Smooth muscle cell (in vitro differentiated cells): Measurements from ENCODE around the gene ZNF420. TPM values are rescaled to one million over a fixed set of nuclear protein-coding genes. Genes with fewer than 3 reads are reported as not detected.
"Not testable (repeated sequence)": the region's sequence is repeated elsewhere in the genome, so short reads cannot be mapped to it uniquely, and the experiment has no call there.

Experiments used
- DNase-seq: peaks from one replicate; lab custom pipeline; 2025; ENCODE audit not compliant: unreplicated experiment; lab: John Stamatoyannopoulos, UW
- H2AFZ ChIP-seq: fragments of 200-600 bp; sonication (generic); 2 replicates; pipeline ENCODE4 v1.6.0; 2016; ENCODE audit warnings: antibody characterized with exemption, low read depth, mild to moderate bottlenecking
- H3F3A ChIP-seq: fragments of 200-600 bp; sonication (generic); 2 replicates; pipeline ENCODE4 v1.6.0; 2017; ENCODE audit warnings: antibody characterized with exemption, low read depth
- H3K27ac ChIP-seq: fragments of 200-600 bp; sonication (generic); 2 replicates; pipeline ENCODE4 v1.5.1; 2016; ENCODE audit warnings: low read depth, mild to moderate bottlenecking
- H3K27me3 ChIP-seq: fragments of 200-600 bp; sonication (generic); 2 replicates; pipeline ENCODE4 v1.6.1; 2016; ENCODE audit warnings: low read depth, mild to moderate bottlenecking
- H3K36me3 ChIP-seq: fragments of 200-600 bp; sonication (generic); 2 replicates; pipeline ENCODE4 v1.5.1; 2016; ENCODE audit warnings: low read depth
- H3K4me1 ChIP-seq: fragments of 200-600 bp; sonication (generic); 2 replicates; pipeline ENCODE4 v1.5.1; 2016; ENCODE audit warnings: low read depth
- H3K4me2 ChIP-seq: fragments of 200-600 bp; sonication (generic); 2 replicates; pipeline ENCODE4 v1.6.0; 2016; ENCODE audit warnings: mild to moderate bottlenecking
- H3K4me3 ChIP-seq: fragments of 200-600 bp; sonication (generic); 2 replicates; pipeline ENCODE4 v1.5.1; 2016; ENCODE audit warnings: mild to moderate bottlenecking
- H3K79me2 ChIP-seq: fragments of 200-600 bp; sonication (generic); 2 replicates; pipeline ENCODE4 v1.6.0; 2016; ENCODE audit warnings: low read depth, mild to moderate bottlenecking
- H3K9ac ChIP-seq: fragments of 200-600 bp; sonication (generic); 2 replicates; pipeline ENCODE4 v1.6.0; 2016; ENCODE audit warnings: low read depth
- H3K9me3 ChIP-seq: fragments of 200-600 bp; sonication (generic); replicated peaks from 2 replicates; pipeline ENCODE4 v1.5.1; 2016; ENCODE audit warnings: low read depth
- H4K20me1 ChIP-seq: fragments of 200-600 bp; sonication (generic); 2 replicates; pipeline ENCODE4 v1.6.0; 2016; ENCODE audit warnings: low read depth
- CTCF ChIP-seq: fragments of 200-600 bp; sonication (generic); IDR thresholded peaks from 2 replicates; pipeline ENCODE4 v1.5.1; 2017; ENCODE audit warnings: borderline replicate concordance, mild to moderate bottlenecking, antibody characterized with exemption; ENCODE audit not compliant: insufficient read depth, poor library complexity, severe bottlenecking
- WGBS: methylation state at CpG from one replicate; pipeline ENCODE4 v1.1.7; 2016; ENCODE audit warnings: low lambda C conversion rate; 5-methylcytosine and 5-hydroxymethylcytosine counted together
- polyA plus RNA-seq: library from polyadenylated mRNA; unstranded; fragments of >200 nt; fragmentation: Nextera tagmentation; extraction: Ambion mirVana; gene quantifications from 2 replicates; pipeline ENCODE4 v1.2.1, GENCODE V29; 2016
- total RNA-seq: library from RNA; depleted of rRNA; stranded (reverse); fragments of >200 nt; gene quantifications from 2 replicates; pipeline ENCODE4 v1.2.3, GENCODE V29; 2014

The ZNF420 gene
- total and polyA plus RNA-seq, 2 experiments from 2014 or later = 4.9 to 11.0 TPM

- no peak overlapping the region for H3K4me2 ChIP-seq
- H3K27me3 ChIP-seq = no peaks in the 10 kb centered on the region
- no peaks in the 10 kb centered on the region for H4K20me1 ChIP-seq
- peaks cover 3% of the 10 kb centered on the region for H3K9me3 ChIP-seq
- TF ChIP-seq CTCF = no peak
- no peak overlapping the region for H3K9ac ChIP-seq
- H3F3A ChIP-seq = no peaks in the 10 kb centered on the region
- H3K36me3 ChIP-seq = no peaks in the 10 kb centered on the region
- H3K4me1 ChIP-seq = no peaks in the 10 kb centered on the region
- no peak overlapping the region for H3K27ac ChIP-seq
- H3K4me3 ChIP-seq = no peak overlapping the region
- no peak for DNase-seq
- H3K79me2 ChIP-seq = no peaks in the 10 kb centered on the region
- H2AFZ ChIP-seq = no peak overlapping the region
- WGBS = 95% methylated on average over 35 of the region's 39 CpGs
These were observed 19.1 kb upstream of the ZNF420 start for GRCh38 chr19:37059142-37059541.

GRCh38 chr19:37064886-37065285 is 13.3 kb upstream of the ZNF420 start:
- DNase-seq, H2AFZ ChIP-seq, H3F3A ChIP-seq, H4K20me1 ChIP-seq, H3K36me3 ChIP-seq, H3K9ac ChIP-seq, H3K4me3 ChIP-seq, H3K4me1 ChIP-seq, H3K79me2 ChIP-seq, H3K27ac ChIP-seq, H3K4me2 ChIP-seq, H3K27me3 ChIP-seq: not testable (repeated sequence)
- 87% methylated on average over 4 of the region's 4 CpGs for WGBS
- peaks cover 15% of the 10 kb centered on the region for H3K9me3 ChIP-seq

GRCh38 chr19:37074111-37074510 is 4.1 kb upstream of the ZNF420 start:
- H3K4me2 ChIP-seq = no peak overlapping the region
- no peak for TF ChIP-seq CTCF

GRCh38 chr19:37074819-37075362 is 3.3 kb upstream of the ZNF420 start:
- H3K9me3 ChIP-seq = peaks cover 10% of the 10 kb centered on the region
- 91% methylated on average over 2 of the region's 2 CpGs for WGBS
- DNase-seq = no peak

More at GRCh38 chr19:37074111-37074510, 4.1 kb upstream of the ZNF420 start:
- H3F3A ChIP-seq = no peaks in the 10 kb centered on the region
- H3K9me3 ChIP-seq = peaks cover 15% of the 10 kb centered on the region
- H3K4me3 ChIP-seq = no peak overlapping the region
- no peaks in the 10 kb centered on the region for H3K36me3 ChIP-seq
- H3K79me2 ChIP-seq = peaks cover 7% of the 10 kb centered on the region
- H4K20me1 ChIP-seq = no peaks in the 10 kb centered on the region
- DNase-seq = no peak
- H3K9ac ChIP-seq = no peak overlapping the region
- H2AFZ ChIP-seq = no peak overlapping the region
- no peaks in the 10 kb centered on the region for H3K27me3 ChIP-seq
- H3K4me1 ChIP-seq = peaks cover 3% of the 10 kb centered on the region
- no peak overlapping the region for H3K27ac ChIP-seq

GRCh38 chr19:37076524-37076923 is 1.7 kb upstream of the ZNF420 start:
- not testable (repeated sequence) for H3K36me3 ChIP-seq, DNase-seq, H3K9ac ChIP-seq, H3K9me3 ChIP-seq, H3K4me1 ChIP-seq, H3K27ac ChIP-seq, H3K4me3 ChIP-seq, H4K20me1 ChIP-seq, H3K4me2 ChIP-seq, H3K27me3 ChIP-seq, H2AFZ ChIP-seq, H3F3A ChIP-seq
- 99% methylated on average over 4 of the region's 4 CpGs for WGBS
- H3K79me2 ChIP-seq = peaks cover 19% of the 10 kb centered on the region

More at GRCh38 chr19:37074819-37075362, 3.3 kb upstream of the ZNF420 start:
- Histone ChIP-seq H3K79me2 (peaks cover 14% of the 10 kb centered on the region), H4K20me1 (no peaks in the 10 kb centered on the region), H3K4me2 (no peak overlapping the region), H3K27me3 (no peaks in the 10 kb centered on the region), H3K36me3 (no peaks in the 10 kb centered on the region), H3K4me1 (peaks cover 6% of the 10 kb centered on the region), H3K9ac (no peak overlapping the region), H3K4me3 (no peak overlapping the region), H2AFZ (no peak overlapping the region), H3F3A (no peaks in the 10 kb centered on the region), H3K27ac (no peak overlapping the region)
- TF ChIP-seq CTCF = no peak
